NCI-H1694 (cell line): ENCODE results near the gene PRMT9.

ENCODE experiments used
- DNase-seq: peaks from one replicate; lab custom pipeline; 2025; lab: John Stamatoyannopoulos, UW

The PRMT9 gene

DNA sequence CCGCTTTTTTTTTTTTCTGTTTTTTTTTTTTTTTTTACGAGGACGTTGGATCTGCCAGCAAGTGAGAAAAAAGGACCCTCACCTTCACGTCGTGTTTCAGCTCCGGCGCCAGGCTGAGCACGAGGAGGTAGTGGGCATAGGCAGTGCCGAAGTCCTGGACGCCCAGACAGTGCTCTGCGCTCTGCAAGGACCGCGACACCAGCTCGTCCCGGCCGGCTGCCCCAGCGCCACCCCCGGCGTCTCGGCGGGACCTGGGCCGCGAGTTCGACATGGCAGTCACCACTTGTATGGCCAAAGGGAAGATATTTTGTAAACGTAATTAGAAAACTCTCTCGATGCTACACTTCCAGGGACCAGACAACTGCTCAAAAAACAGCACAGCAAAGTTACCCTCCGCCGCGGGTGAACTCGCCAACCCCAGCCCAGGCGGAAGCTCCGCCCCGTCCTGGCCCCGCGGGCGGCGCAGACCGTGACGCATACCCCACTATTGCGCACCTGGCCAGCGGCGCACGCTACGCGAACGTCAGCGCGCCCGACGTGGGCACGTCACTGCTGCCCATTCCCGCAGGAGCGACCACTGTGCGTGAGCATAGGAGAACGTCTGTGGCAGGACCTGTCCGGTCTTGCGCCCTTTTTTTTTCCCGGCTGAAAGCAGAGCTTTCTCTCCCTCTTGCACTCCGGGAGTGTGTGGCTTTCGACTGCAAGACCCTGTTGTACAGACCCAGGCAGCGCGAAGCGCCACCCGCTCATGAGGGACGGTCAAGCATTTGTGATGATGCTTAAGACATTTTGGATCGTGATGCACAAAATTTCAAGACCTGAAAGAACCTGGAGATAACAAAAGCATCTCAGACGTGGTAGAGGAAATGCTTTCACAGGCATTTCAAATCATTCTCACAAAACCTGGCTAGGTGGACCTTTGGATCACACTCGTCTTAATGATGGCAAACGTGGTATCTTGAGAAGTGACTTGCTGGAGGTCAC lies at the start of gene PRMT9:
TSS of gene PRMT9 (minus strand) at position 447 of the 984 bp plus-strand sequence. CDS start at position 271, 176 bp downstream.
- DNase-seq = peak; percentile 36

DNA sequence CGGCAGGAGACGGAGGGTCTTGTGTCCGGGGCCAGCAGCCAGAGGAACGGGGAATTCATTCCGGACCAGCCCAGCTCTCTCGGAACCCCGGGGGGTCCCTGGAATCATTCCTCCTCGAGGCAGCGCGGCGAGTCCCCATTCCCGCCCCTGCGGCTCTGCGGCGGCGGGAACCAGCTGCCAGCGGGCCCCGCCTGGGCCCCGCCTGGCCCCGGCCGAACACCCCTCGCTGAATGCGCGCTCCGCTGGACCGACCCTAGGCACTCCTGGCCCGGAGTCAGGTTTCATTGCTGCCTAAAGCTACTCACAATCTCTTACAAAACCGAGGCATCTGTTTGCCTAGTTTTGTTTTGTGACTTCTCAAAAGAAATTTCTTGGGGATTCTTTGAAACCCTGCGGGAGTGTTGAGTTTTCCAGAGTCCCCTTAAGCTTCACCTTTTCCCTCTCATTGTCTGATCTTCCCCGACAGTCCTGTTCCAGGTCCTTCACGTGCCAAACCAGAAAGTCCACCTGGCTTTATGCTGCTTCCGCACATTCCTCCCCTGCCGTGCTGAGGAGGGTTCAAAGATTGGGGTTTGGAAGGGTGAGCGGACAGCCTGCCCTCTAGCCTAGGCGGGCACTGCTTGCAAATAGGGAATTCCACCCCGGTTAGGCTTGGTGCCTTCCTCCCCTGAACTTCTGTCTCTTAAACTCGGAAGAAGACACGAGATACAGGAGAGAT lies 48.7 kb upstream of the PRMT9 start:
- DNase-seq = no peak

DNA sequence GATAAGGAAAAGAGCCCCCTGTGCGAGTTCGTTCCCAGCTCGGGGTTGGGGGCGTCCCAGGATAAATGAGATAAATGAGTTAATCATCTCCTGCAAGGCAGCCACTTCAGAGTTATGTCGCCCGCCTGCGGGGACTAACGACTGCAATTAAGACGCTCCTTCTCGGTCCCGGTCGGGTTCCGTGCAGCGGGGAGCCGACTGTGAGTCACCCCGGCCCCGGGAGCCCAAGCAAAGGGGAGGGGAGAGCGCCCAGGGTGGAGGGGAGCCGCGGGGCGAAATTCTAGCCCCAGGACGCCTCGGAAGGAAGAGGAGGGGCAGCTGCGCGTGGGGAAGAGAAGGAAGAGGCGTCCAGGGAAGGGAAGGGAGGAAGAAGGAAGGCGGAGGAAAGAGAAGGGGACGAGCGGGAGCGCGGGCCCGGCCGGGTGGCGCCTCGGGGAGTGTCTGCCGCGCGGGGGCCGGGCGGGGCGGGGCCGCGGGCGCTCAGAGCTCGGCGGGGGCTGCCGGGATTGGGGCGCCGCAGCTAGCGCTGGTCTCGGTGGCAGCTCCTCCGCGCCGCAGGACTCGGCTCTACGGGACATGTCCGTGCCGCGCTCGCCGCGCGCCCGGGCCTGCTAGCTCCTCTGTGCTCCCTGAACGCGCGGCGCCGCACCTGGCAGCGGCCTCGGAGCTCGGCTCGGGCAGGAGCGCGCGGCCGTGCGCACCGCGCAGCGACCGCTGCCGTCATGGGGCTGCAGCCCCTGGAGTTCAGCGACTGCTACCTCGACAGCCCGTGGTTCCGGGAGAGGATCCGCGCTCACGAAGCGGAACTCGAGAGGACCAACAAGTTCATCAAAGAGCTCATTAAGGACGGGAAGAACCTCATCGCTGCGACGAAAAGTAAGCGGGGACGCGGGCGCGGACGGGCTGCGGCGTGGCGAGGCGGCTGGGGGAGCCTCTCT lies 47.9 kb upstream of the PRMT9 start, which contains the start of gene ARHGAP10:
TSS of gene ARHGAP10 (plus strand) at position 509 of the 938 bp plus-strand sequence. CDS start at position 723, 214 bp downstream.
- no peak for DNase-seq

DNA sequence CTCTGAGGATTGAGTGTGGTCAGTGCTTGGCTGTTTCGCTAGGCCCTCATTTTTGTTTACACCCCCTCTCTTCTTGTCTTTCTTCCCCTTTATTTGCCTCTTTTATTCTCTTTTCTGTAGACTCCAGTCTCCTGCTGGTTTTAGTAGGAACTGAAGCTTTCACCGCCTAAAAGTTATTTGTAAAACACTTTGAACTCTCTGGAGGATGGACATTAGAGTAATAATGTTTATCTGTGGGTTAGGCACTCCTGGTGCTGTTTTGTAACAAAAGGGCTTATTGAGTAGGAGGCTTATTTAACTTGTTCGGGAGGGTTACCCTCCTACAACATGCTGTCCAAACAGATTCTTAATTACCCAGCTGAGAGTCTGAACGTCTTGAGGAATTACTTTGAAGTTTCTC lies 46.4 kb upstream of the PRMT9 start:
- no peak for DNase-seq

DNA sequence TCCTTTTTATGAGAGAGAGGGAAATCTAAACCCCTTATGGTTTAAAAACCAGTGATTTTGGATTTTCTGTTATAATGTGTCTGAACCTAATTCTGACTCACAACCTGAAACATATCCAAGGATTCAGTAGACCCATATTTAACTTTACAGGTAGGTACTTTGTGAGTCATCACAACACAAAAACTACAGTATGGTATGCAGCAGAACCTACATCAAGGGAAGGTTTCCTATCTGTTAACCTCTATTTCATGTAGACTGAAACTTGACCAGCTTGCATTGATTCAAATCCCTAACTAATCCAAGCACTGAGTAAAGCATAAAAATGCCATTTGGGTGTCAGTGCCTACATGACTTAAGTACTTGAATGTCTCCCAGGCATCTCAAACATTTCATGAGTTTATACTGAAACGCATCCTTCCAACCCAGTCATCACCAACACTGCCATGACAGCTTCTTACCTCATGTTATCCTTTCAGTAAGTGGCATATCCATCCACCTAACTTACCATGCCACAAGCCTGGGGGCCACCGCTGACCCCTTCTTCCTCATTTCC lies 43.6 kb upstream of the PRMT9 start:
- no peak for DNase-seq

DNA sequence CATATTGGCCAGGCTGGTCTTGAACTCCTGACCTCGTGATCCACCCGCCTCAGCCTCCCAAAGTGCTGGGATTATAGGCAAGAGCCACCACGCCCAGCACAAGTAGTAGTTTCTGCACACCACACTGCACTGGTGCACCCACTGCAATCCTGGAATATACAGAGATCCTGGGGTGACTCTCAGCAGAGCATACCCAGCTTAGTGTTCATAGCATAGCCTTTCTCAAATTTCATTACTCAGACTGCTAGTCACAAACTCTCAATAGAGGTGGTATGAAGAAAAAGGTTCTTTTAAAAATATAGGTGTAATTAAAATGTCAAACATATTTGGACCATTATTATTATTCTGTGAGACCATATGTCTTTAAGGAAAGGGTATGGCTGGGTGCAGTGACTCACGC lies 41.7 kb upstream of the PRMT9 start:
- DNase-seq = no peak

DNA sequence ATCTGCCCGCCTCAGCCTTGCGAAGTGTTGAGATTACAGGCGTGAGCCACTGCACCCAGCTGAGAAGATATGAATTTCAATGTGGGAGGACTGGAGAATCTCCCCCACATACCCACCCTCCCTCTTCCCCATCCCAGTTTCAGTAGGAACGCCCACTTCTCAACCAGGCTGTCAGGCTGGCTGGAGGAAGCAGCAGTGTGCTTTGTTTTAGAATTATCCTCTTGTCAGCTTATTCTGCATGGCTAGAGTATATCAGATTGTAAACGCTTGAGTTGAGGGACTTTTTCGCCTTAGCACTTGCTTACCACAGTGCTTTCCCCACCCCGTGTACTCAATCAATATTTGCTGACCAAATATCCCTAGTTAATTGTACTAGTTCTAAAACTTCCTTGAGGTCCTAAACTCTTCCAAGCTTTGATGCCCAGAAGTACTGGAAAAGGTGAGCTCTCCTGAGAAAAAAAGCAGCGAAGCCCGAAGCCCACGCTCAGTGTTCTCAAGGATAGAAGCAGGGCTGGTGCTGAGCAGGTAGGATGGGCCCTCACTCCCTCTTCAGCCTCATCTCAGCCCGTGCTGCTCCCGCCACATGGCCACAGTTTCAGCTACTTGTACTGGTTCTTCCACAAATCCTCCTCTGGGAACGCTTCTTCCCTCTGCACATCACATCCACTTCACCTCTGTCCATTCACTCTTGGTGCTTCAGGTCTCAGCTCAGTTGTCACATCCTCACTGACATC lies 40.7 kb upstream of the PRMT9 start:
- no peak for DNase-seq

DNA sequence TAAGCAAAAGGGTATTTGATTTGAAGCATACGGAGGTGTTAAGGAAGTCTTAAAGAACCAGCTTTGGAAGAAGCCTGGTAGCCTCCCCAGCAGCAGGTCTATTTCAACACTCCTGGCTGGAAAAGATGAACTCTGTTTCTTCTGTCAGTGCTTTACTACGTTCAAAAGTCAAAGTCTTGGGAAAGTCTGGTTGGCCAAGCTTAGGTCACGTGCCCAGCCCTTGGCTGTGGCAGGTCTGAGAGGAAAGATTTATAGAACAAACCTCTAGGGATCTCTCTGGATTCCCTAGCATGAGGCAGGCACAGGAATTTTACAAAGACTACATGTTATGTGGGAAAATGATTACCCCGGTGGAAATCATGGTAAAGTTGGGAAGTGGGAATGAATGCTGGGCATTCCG lies 39.4 kb upstream of the PRMT9 start:
- DNase-seq = no peak

DNA sequence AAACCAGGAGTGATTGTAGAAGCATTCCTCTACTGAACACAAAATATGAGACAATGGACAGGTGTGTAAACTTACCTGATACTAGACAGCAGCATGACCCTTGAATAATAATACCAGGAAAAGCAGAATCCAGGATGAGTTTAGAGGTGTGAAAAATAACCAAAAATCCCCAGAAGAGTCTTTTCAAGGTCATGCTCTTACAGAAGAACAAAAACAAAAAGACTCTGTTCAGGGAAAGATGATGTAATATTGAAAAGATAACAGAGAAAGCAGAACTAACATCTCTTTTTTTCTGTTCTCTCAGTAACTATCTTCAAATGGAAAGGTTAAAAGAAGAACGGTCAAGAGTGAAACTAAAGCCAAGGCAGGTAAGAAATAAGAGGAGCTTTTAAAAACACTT lies 33.9 kb upstream of the PRMT9 start:
- no peak for DNase-seq

DNA sequence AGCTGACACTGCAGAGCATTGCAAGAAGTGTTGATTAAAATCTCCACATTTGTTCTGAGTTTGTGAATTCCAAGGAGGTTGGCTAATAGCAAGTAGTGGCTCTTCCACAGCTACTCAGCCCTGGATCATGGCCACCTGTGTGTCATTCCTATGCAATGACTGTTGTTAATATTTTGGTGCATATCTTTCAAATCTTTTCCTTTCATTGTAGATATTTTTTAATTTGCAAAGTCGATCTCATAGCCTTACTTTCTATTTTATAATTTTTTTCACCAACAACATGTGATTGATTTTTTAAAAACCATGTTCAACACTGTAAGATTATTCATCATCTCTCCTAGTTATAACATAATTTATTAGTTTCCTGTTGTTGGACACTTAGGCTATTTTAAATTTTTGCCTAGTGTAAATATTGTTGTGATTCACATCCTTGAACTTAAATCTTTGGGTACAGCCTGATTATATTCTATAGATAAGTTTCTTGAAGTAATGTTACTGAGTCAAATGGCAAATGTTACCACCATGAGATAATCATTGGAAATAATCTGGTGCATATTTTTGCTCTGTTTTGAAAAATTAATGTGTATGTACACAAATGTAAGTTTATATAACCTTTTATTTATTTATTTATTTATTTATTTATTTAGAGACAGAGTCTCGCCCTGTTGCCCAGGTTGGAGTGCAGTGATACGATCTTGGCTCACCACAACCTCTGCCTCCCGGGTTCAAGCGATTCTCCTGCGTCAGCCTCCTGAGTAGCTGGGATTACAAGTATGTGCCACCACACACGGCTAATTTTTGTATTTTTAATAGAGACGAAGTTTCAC lies 30.8 kb upstream of the PRMT9 start:
- DNase-seq = no peak

DNA sequence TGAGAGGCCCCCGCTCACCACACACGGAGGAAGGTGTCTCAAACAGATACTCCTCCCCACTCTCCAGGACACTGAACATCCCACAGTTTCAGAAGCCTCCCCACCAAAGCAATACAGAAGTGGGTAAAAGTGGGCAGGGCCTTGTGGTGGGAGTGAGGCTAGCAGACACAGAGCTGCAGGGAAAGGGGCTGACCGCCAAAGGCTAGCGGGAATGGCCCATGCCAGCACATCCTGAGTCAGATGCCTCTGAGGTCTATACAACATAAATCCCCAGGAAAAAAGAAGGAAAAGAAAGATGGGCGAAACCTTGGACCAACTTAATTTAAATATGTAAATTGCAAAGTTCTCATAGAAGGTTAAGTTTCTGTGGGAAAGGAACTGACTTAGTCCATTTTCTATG lies 26.0 kb upstream of the PRMT9 start:
- no peak for DNase-seq

DNA sequence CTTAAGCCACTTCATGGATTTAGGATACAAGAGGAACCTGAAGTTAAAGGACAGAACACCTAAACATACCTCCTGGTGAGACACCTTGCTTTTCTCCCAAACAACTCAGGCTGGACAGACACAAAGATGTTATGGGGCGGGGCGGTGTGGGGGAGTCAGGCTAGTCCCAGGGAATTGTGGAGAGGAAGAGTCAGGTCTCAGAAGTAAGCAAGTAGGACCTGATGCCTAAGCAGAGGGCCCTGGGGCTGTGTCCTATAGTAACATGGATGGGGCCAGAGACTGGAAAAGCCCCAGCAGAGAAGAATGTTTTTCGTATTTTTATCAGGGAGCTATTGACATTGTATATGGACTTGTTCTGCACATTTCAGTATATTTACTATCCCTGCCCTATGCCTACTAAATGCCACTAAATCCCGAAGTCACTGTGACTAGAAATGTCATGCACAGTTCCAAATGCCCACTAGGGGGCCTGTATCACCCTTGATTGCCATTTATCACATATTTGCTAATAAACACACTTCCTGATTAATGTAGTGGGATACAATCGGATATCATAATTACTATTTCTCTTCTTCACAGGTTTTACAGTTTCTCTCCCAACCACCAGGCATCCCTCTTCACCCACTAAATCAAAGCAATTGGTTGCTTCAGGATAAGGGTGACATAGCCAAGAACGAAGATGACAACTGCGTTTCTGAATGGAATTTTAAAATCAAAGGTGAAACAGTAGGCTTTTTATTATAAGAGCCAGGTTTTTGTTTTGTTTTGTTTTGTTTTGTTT lies 24.1 kb upstream of the PRMT9 start:
- peak; percentile 23 for DNase-seq

DNA sequence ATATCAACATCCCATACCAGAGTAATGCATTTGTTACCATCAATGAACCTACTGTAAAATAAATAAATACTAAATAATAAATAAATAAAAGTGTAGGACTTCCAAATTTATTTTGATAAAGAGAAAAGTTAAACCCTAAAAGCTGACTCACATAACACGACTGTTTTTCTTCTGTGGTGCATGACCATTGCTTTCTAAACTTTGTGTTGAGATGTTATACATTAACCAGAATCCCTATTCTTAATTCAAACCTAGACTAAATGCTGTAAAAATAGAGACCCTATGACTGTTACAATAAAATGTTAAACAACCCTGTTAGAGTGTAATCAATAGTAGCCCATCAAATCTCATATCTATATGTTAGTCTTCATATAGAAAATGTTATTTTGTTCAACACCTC lies 20.9 kb upstream of the PRMT9 start:
- DNase-seq = no peak

DNA sequence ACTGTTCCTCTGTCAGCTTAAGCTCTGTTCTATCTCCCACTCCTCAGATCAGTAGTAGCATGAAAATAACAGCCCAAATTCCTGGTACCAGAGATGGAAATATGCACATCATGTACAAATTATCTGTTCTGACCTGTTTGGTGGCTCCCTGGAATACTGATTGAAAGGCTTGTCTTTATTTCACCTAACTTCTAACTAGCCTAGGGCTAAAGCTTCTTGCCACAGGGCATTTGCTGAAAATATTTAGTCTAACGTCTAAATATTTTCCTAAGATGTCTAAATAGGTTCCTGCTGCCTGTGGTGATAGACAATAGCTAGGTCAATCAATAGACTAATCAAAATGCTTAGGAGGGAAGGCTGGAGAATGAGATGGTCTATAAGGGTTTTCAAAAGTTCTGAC lies 12.9 kb upstream of the PRMT9 start:
- no peak for DNase-seq

DNA sequence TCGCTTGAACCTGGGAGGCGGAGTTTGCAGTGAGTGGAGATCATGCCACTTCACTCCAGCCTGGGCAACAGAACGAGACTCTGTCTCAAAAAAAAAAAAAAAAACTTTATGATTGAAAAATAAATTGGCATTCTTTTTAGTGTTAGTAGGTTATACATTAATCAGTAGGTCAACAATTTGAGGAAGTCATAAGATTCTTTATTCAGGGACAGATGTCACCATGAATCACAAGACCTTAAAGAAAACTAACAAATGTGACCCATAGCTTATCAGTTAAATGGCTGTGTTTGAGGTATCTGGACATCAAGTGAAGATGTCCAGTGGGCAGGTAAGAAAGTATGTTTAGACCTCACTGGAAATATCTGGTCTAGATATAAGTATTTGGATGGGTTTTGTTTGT lies 9.3 kb upstream of the PRMT9 start:
- no peak for DNase-seq

DNA sequence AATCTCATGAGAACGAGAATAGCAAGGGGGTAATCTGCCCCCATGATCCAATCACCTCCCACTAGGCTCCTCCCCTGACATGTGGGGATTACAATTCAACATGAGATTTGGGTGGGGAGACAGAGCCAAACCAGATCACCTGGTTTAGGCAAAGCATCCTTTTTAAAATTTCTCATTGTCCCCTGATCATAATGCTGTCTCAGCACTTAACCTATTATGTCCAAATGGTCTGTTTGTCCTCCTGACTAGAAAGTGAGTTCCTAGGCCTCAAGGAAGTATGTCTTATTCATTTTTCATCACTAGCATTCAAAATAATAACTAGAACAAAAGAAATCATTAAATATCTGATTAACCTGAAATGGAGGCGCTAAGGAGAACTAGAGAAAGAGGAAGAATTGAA lies 7.9 kb upstream of the PRMT9 start:
- DNase-seq = no peak

DNA sequence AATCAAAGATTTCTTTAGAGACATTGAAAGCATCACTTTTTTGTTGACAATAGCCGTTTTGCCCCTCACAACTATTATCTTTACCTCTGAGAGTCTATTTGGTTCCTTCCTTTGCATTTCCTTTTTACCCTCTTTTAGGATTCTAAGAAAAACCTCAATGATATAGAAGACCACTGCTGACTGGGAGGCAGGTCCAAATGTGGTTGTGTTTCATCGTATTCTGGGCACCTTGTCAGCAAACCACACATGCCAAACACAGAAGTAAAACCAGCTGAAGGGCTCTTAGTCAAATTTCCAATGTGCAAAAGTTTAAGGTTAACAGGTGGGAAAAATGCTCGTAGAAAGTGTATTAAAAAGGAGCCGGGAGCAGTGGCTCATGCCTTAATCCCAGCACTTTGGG lies 5.1 kb upstream of the PRMT9 start:
- DNase-seq = no peak

DNA sequence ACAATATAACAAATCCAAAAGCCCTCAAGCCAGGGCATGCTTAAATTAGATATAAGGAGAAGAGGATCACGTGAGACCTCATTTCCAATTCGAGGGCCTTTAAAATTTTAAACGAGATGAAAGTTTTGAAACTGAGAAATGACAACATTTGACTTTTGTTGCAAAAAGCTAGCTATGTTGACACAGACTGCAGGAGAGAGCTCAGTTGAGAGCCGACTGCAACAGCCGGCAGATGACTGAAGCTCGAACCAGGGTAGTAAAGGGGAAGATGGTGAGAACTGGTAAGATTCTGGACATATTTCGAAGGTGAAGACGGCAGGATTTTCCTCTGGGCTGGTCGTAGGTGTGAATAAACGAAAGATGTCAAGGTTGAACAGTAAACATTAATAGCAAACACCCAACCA lies 773 bp downstream of the PRMT9 start:
- DNase-seq = no peak

DNA sequence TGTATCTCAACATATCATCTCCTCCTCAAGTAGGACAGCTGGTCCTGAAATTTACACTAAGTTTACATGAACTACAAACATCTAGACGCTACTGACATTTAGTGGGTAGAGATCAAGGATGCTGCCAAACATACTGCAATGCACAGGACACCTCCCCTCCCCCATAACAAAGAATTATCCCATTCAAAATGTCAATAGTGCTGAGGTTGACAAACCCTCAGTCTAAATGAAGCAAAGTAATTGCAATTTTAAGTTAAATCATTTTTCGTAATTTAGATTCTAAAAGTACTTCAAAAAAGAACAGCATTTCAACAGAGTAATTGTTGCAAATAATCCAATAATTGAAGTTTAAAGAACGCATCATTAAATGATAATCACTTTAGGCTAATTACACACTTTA lies 1.2 kb downstream of the PRMT9 start:
- no peak for DNase-seq
